Epidermal melanocyte (primary cell): Measurements from ENCODE around the gene CAMK1G.
A peak's percentile ranks its signal among the peaks of the same experiment; 100 is the strongest.

ENCODE experiments used
- DNase-seq: peaks from one replicate; pipeline ENCODE4 v3.0.0; 2011; ENCODE audit warnings: low spot score; ENCODE audit not compliant: insufficient read length

The CAMK1G gene

DNA sequence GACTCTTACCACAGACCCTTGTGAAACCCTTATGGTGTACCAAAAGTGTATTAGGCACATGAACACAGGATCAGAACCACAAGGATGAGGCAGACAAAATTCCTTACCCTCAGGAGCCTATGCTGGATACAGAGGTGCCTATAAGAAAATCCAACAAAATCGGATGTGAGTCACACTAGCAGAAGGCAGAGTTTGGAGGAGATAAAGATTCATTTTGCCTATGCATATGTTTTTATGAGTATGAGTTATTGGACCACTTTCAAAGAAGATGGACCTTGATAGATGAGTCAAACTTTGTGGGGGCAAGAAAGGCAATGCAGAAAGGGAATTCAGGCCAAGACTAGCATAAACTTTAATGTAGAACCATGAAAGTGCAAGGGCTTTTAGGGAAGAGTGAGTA lies 17.0 kb downstream of the CAMK1G start:
- no peak for DNase-seq

GRCh38 chr1:209601809-209602657 lies 18.5 kb downstream of the CAMK1G start:
- peak; percentile 27 for DNase-seq

- no peak for DNase-seq
Observed at GRCh38 chr1:209603877-209604276, 20.4 kb downstream of the CAMK1G start.

DNA sequence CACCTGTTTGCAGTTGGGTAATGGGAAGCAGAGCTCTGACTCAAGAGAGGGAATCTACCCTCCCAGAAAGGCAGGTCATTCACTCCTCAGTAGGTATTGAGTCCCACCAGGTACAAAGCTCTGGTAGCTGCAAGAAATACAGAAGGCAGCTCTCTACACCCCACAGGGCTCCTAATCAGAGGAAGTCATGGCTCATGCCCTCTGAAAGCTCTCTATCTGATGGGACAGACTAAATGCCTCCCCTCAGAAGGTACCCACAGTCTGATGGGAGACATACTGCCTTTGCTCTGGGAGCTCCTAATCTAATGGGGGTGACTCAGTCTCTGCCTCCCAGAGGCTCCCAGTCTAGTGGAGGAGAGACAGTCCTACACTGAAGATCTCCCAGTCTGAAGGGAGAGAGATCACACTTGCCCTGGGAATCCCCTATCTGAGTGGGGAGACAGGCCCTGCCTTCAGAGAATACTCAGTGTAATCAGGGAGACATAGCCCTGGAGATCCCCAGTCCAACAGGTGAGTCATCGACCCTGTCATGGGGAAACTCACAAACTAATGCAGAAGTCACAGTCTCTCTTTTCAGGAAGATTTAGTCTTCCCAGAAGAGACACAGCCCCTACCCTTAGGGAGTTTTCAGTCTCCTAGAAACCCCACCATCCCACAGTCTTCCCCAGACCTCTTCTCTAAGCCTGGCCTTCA lies 23.7 kb downstream of the CAMK1G start:
- no peak for DNase-seq

GRCh38 chr1:209607795-209608178 lies 24.3 kb downstream of the CAMK1G start:
- no peak for DNase-seq

- DNase-seq: no peak
Observed at GRCh38 chr1:209609041-209609790, 25.7 kb downstream of the CAMK1G start.

- DNase-seq: no peak
Observed at GRCh38 chr1:209609791-209610630, 26.5 kb downstream of the CAMK1G start.

DNA sequence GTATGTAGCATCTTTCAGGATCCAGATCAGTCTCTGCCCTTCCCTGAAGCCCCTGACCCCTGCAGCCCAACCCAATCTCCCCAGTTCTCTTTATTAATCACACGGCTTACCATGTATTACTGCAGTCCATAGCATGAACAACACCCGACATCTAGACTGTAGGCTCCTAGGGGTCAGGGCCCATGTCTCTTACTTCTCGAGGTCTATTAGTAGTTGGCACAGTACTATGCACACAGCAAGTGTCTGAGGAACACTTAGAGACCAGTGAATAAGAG lies 27.1 kb downstream of the CAMK1G start:
- no peak for DNase-seq

DNA sequence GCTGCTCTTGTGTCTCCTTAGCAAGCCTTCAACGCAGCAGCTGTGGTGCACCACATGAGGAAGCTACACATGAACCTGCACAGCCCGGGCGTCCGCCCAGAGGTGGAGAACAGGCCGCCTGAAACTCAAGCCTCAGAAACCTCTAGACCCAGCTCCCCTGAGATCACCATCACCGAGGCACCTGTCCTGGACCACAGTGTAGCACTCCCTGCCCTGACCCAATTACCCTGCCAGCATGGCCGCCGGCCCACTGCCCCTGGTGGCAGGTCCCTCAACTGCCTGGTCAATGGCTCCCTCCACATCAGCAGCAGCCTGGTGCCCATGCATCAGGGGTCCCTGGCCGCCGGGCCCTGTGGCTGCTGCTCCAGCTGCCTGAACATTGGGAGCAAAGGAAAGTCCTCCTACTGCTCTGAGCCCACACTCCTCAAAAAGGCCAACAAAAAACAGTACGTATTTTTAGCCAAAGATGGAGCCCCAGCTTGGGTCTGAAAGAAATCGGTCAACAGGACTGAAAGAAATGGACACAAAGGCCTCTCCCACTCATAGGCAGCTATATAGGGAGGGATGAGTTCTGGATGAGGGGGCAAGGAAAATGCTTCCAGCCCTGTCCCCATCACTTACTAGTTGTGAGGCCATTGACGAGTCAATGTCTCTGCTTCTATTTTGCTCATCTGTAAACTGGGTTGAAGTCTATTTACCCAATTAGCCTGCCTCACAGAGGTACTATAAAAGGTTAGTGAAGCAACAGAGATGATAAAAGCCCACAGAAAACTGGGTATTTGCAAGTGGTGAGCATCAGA lies 28.5 kb downstream of the CAMK1G start:
- DNase-seq: no peak

- DNase-seq: no peak
Observed at GRCh38 chr1:209612646-209613399, 29.3 kb downstream of the CAMK1G start.

DNA sequence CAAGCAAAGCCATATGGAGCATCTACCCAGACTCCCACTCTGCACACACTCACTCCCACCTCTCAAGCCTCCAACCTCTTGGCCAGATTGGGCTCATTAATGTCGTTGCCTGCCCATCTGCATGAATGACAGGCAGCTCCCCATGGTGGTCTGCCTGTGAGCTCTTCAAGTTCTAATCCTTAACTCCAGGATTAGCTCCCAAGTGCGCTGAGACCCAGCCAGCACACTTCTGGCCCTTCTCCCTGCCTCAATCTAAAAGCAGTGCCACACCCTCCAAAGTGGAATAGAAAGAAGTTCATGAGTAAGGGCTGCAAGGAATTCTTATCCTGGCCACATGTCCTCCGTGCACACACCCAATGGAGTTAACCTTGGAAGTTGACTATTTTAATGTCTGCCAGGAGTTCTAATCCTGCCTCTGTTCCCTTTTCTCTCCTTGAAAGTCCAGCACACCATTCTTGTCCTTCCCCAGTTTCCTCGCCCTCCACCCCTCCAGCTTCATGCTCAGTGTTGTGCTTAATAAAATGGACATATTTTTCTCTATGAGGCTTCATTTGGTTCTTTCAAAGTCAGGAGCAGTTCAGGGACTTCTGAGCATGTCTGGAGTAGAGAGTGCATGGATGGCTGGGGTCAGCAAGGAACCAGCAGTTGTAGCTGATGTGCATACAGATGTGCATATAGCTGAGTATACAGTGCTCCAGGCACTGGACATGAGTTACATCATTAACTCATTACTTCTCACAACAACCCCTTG lies 30.1 kb downstream of the CAMK1G start:
- no peak for DNase-seq

GRCh38 chr1:209614151-209614420 lies 30.6 kb downstream of the CAMK1G start:
- no peak for DNase-seq

GRCh38 chr1:209614906-209615305 lies 31.4 kb downstream of the CAMK1G start:
- no peak for DNase-seq

DNA sequence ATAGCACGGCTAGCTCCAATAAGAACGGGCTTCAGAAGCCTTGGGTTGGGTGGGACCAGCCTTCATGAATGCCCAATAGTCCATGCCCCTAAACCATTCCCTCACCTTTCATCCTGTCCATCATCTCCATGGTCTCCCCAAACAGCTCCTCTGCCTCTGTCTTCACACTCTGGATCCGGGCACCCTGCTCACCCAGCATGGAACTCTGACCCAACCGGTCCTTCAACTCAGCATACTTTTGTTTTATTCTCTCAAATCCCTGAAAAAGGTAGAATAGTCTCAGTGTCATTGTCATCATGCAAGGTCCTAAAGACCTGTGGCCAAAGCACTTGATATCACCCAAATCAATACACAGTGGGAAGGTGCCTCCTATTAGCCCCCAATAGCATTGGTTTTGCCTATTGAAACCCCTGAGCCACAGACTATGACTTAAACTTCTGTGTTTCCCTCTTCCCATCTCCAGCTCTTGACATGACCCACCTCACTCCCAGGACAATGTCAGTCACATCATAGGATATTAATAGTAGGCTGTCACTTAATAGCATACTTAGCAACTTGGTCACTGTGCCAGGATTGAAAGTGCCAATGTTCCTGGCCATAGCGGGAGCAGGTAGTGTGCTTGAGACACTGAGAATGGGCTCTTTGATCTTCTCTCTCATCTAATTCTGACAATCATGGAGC lies 33.0 kb downstream of the CAMK1G start:
- DNase-seq: no peak

DNA sequence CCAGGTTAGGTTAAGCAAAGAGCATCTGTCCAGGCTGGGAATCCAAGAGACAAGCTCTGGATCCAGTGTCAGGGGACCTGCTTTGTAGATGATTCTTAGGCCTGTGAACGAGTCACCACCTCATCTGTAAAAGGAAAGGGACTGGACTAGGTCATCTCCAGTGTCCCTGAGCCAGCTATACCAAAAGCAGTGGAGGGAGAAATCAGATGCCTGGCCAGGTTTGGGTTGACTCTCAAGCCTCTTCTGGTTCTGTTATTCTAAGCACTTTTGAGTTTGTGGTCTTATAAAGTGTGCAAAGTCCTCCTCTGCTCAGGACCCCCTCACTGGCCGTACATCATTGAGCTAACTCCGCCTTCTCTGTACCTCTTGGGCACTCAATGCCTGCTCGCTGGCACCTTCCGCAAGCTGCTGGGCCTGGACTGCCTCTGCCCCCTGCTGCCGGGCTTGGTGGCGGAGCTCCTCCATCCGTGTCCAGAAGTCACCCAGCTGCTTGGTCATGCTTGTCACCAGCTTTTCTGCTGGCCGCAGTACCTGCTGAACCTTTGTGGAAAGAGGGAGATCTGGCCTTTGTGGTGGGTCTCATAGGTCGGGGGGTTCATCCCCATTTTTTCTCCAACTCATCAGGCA lies 33.6 kb downstream of the CAMK1G start:
- no peak for DNase-seq

DNA sequence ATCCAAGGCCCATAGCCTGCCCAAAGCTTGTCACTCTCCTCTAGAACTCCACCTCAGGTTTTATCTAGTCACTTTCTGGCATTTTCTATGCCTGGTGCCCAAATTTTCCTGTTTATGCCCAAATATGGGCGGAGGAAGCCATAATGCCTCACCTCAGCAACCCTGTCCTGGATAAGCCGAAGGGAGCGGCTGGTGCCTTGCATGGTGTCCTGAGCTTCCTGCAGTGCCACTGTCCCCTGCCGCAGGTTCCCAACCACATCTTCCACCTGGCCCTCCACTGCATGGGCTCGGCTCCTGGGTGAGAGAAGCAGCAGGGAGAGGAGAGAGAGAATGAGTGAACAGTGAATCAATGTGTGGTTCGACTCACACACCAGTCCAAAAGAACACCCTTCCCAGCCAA lies 34.2 kb downstream of the CAMK1G start:
- DNase-seq: no peak

GRCh38 chr1:209618291-209618690 lies 34.8 kb downstream of the CAMK1G start:
- DNase-seq: no peak

DNA sequence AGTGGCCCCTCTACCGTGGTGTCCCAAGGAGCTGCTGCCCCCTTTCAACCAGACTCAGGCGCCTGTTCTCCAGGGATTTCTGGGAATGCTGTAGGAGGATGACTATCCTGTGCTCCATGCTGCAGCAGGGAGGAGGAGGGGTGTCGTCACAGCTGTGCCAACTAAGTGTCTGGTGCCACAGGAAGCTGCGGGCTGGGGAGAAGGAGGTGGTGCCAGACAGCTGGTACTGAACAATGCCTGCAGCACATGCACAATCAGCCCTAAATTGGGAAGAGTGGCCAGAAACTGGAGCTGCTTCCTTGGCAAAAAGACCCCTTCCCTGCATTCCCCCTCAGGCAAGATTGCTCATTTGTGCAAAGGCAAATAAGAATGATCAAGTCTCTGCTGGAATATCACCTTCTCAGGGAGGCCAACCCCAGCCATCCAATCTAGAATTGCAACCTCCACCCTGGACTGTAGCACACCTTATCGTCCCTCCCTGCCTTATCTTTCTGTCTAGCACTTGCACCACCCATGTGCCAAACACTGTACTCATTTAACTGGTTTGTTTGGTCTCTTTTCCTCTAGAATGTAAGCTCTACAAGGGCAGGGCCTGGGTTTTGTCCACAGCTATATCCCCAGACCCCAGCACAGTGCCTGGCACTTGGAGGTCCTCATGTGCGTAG lies 35.4 kb downstream of the CAMK1G start:
- no peak for DNase-seq
